Activated CD4-positive, alpha-beta T cell treated with anti-CD3 and anti-CD28 coated beads, Interleukin-2, amount 10 ng/mL, durations not matched to agents 7 days and 5 days (primary cell): ENCODE results near the gene AFF1. TPM values are rescaled to one million over a fixed set of nuclear protein-coding genes. Genes with fewer than 3 reads are reported as not detected.
"Not testable (repeated sequence)": the region's sequence is repeated elsewhere in the genome, so short reads cannot be mapped to it uniquely, and the experiment has no call there.

Experiments used
- CTCF ChIA-PET: fragments of 350-600 bp; sonication (Branson Sonifier 250); formaldehyde crosslinking; loops from one replicate; lab custom pipeline; 2021; ENCODE audit warnings: antibody characterized with exemption; lab: Charles Lee
- POLR2A ChIA-PET: fragments of 350-600 bp; sonication (Branson Sonifier 250); formaldehyde crosslinking; loops from one replicate; lab custom pipeline; 2021; ENCODE audit warnings: antibody characterized with exemption; lab: Charles Lee
- DNase-seq: peaks from one replicate; pipeline ENCODE4 v3.0.0-alpha.2; 2020
- H3K27ac Mint-ChIP-seq: one replicate; pipeline ENCODE4 v1.8.0; 2021; ENCODE audit warnings: mild to moderate bottlenecking, moderate library complexity, mixed read lengths
- H3K27me3 Mint-ChIP-seq: one replicate; pipeline ENCODE4 v1.8.0; 2021; ENCODE audit warnings: mixed read lengths
- H3K36me3 Mint-ChIP-seq: one replicate; pipeline ENCODE4 v1.8.0; 2021; ENCODE audit warnings: low read depth, mixed read lengths
- H3K4me1 Mint-ChIP-seq: one replicate; pipeline ENCODE4 v1.8.0; 2021; ENCODE audit warnings: mixed read lengths
- H3K4me3 Mint-ChIP-seq: one replicate; pipeline ENCODE4 v1.8.0; 2021; ENCODE audit warnings: mild to moderate bottlenecking, moderate library complexity, mixed read lengths
- H3K9me3 Mint-ChIP-seq: one replicate; pipeline ENCODE4 v1.8.0; 2021; ENCODE audit warnings: mixed read lengths
- total RNA-seq, 2 experiments: library from RNA; stranded (reverse); gene quantifications; one replicate each; pipeline ENCODE4 v1.2.3, GENCODE V29; 2021

The AFF1 gene
- total RNA-seq, 2 experiments from 2014 or later, result 71.4 to 74.5 TPM

- Mint-ChIP-seq H3K27me3 (no peaks in the 10 kb centered on the region), H3K36me3 (peaks cover 19% of the 10 kb centered on the region), H3K4me1 (peaks cover 22% of the 10 kb centered on the region), H3K4me3 (no peak overlapping the region), H3K9me3 (peaks cover 3% of the 10 kb centered on the region), H3K27ac (no peak overlapping the region)
- POLR2A ChIA-PET, result interaction anchor here (1.0 kb wide), 1 partner anchor 74 kb away, joined by 3 read pairs; no protein-coding TSS in a partner anchor
- CTCF ChIA-PET, result interaction anchor here (2.0 kb wide), 1 partner anchor 13 kb away, joined by 5 read pairs; no protein-coding TSS in a partner anchor
- DNase-seq, result no peak
These were observed 145.7 kb downstream of the AFF1 start for GRCh38 chr4:87080462-87080861.

DNA sequence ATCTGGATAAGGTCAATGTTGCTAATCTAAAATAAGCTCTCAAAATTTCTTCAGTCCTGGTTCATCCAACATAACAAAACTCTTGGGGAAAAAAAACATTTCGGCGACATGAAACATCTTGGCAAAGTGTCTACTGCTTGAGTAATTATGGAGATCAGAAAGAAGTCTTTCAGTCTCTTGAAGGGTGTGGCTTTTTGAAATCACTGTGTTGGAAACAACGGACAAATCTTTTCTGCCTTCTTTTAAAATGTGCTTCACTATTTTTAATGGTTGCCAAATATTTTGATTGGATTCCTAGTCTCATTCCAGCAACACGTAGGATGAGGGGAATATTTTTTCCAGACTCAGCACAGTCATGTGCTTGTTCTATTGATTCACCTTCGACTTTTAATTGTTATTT is 147.0 kb downstream of the AFF1 start:
- no peaks in the 10 kb centered on the region for H3K27me3 Mint-ChIP-seq
- CTCF ChIA-PET, result no interaction called here
- no peak for DNase-seq

GRCh38 chr4:87085732-87086131 is 150.9 kb downstream of the AFF1 start:
- POLR2A ChIA-PET, CTCF ChIA-PET: not testable (repeated sequence)

More for the DNA sequence above, 147.0 kb downstream of the AFF1 start:
- Mint-ChIP-seq H3K4me3 (no peak overlapping the region), H3K36me3 (peaks cover 22% of the 10 kb centered on the region), H3K9me3 (peaks cover 3% of the 10 kb centered on the region), H3K27ac (no peak overlapping the region), H3K4me1 (peaks cover 17% of the 10 kb centered on the region)
- POLR2A ChIA-PET, result no interaction called here

DNA sequence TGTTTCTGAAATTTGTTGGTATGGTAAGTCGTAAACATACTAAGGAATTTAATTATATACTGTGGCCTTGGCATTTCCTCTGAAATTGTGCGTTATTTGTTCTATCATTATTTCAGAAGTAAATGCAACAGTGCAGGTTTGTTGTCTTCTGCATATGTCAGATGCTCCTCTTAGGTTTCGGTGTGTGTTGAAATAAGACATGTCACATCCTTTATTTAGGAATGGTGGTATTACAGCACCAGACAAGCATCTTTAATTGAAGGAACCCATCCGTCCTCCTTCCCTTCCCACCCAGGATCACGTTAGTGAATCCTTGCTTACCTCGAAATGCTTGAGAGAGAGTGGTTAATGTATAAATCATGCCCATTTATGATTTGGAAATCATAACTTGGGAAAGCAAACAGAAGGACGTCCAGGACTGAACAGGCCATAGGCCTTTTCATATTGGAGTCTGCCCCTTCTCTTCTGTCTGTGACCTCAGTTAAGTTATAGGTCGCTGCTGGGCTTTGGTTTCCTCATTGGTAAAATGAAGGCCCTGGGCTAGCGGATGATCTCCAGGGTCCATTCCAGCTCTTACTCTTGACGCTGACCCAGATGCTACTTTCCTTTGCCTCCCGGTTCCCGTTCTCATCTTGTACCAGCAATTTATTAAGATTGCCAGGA is 151.5 kb downstream of the AFF1 start:
- Mint-ChIP-seq H3K9me3 (no peaks in the 10 kb centered on the region), H3K27ac (no peak overlapping the region), H3K4me3 (no peak overlapping the region), H3K36me3 (peaks cover 19% of the 10 kb centered on the region), H3K27me3 (no peaks in the 10 kb centered on the region), H3K4me1 (peaks cover 21% of the 10 kb centered on the region)
- ChIA-PET POLR2A (no interaction called here), CTCF (no interaction called here)
- DNase-seq, result no peak

More at GRCh38 chr4:87085732-87086131, 150.9 kb downstream of the AFF1 start:
- H3K4me3 Mint-ChIP-seq, H3K27me3 Mint-ChIP-seq, H3K27ac Mint-ChIP-seq, DNase-seq, H3K9me3 Mint-ChIP-seq: not testable (repeated sequence)
- peaks cover 21% of the 10 kb centered on the region for H3K36me3 Mint-ChIP-seq
- peaks cover 21% of the 10 kb centered on the region for H3K4me1 Mint-ChIP-seq

DNA sequence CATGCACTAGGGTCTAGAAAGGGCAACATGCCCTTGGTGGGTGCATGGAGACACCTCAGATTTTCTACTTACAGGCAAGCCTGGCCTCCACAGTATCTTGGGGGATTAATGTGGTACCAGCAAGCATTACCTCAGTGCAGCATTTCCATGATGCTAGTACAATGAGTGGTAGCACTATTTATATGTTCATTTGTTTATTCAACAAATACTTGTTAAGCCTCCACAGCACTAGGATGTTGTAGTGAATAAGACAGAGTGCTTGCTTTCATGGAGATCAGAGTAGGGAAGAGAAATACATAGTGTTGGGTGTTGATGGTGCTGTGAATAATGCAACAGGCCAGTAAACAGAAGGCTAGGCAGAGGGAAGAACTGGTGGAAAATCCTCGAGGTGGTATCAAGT is 152.2 kb downstream of the AFF1 start:
- Mint-ChIP-seq H3K36me3 (peaks cover 19% of the 10 kb centered on the region), H3K9me3 (no peaks in the 10 kb centered on the region), H3K4me3 (no peak overlapping the region), H3K4me1 (peaks cover 22% of the 10 kb centered on the region), H3K27me3 (no peaks in the 10 kb centered on the region), H3K27ac (peak overlapping the region; percentile 15)
- POLR2A ChIA-PET, result no interaction called here
- no peak for DNase-seq
- CTCF ChIA-PET, result no interaction called here

GRCh38 chr4:87087420-87087819 is 152.6 kb downstream of the AFF1 start:
- H3K27ac Mint-ChIP-seq, result peak overlapping the region; percentile 15
- CTCF ChIA-PET, result interaction anchor here (7.2 kb wide), 1 partner anchor 165 kb away, joined by 41 read pairs; no protein-coding TSS in a partner anchor
- H3K27me3 Mint-ChIP-seq, result no peaks in the 10 kb centered on the region
- no peak overlapping the region for H3K4me3 Mint-ChIP-seq
- H3K9me3 Mint-ChIP-seq, result no peaks in the 10 kb centered on the region
- H3K4me1 Mint-ChIP-seq, result peaks cover 23% of the 10 kb centered on the region
- peaks cover 22% of the 10 kb centered on the region for H3K36me3 Mint-ChIP-seq
- DNase-seq, result no peak
- POLR2A ChIA-PET, result no interaction called here

- CTCF ChIA-PET, result interaction anchor here (7.2 kb wide), 1 partner anchor 165 kb away, joined by 41 read pairs; no protein-coding TSS in a partner anchor
These were observed 153.4 kb downstream of the AFF1 start for GRCh38 chr4:87088186-87088585.

DNA sequence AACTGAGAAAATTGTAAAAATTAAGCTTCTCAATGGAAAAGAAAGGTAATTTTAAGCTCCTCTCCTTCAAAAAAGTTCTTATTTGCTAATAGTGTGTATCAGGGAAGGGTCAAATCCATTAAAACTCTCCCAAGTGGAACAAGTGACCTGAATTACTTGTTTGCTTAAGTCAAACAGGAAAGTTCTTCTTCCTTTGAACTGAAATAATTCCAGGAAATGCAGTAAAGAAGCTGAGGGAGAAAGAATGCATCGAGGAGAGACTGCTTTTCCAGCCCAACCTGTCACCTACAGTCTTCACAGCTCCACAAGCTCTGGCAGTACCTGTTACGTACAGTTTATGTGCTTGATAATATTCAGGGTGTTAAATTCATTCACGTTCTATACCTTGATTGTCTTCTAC is 154.6 kb downstream of the AFF1 start:
- ChIA-PET CTCF (interaction anchor here (0.7 to 7.2 kb wide), 3 partner anchors 8 to 1015 kb away, joined by 3 to 41 read pairs (median 5); no protein-coding TSS in a partner anchor), POLR2A (no interaction called here)
- Mint-ChIP-seq H3K4me3 (no peak overlapping the region), H3K27me3 (no peaks in the 10 kb centered on the region), H3K4me1 (peaks cover 33% of the 10 kb centered on the region), H3K27ac (no peak overlapping the region), H3K9me3 (no peaks in the 10 kb centered on the region), H3K36me3 (peaks cover 23% of the 10 kb centered on the region)
- no peak for DNase-seq

More at GRCh38 chr4:87088186-87088585, 153.4 kb downstream of the AFF1 start:
- POLR2A ChIA-PET, result no interaction called here
- Mint-ChIP-seq H3K36me3 (peaks cover 23% of the 10 kb centered on the region), H3K27ac (no peak overlapping the region), H3K4me3 (no peak overlapping the region), H3K9me3 (no peaks in the 10 kb centered on the region), H3K4me1 (peaks cover 30% of the 10 kb centered on the region), H3K27me3 (no peaks in the 10 kb centered on the region)
- no peak for DNase-seq

DNA sequence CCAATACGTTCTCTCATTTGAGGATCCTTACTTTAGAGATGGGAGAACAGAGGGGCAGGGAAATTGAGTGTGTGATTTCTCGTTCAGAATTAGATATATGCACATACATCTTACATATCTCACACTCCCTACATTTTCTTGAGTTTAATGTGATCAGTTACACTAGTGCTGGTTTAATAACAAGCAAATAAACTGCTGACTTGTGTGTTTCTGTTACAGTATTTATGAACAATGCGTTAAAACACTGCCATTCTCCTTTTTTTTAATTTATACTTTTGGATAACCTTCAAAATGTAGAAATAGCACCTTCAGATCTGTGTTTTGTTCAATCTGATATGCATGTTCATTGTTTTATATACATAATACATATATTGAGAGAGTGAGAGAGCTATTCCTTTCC is 155.5 kb downstream of the AFF1 start:
- DNase-seq, result no peak
- no peaks in the 10 kb centered on the region for H3K9me3 Mint-ChIP-seq
- POLR2A ChIA-PET, result no interaction called here
- CTCF ChIA-PET, result interaction anchor here (0.7 to 7.2 kb wide), 3 partner anchors 9 to 168 kb away, joined by 3 to 41 read pairs (median 3); no protein-coding TSS in a partner anchor
- no peaks in the 10 kb centered on the region for H3K27me3 Mint-ChIP-seq
- no peak overlapping the region for H3K27ac Mint-ChIP-seq
- H3K4me3 Mint-ChIP-seq, result no peak overlapping the region
- H3K4me1 Mint-ChIP-seq, result peaks cover 28% of the 10 kb centered on the region
- peaks cover 24% of the 10 kb centered on the region for H3K36me3 Mint-ChIP-seq

DNA sequence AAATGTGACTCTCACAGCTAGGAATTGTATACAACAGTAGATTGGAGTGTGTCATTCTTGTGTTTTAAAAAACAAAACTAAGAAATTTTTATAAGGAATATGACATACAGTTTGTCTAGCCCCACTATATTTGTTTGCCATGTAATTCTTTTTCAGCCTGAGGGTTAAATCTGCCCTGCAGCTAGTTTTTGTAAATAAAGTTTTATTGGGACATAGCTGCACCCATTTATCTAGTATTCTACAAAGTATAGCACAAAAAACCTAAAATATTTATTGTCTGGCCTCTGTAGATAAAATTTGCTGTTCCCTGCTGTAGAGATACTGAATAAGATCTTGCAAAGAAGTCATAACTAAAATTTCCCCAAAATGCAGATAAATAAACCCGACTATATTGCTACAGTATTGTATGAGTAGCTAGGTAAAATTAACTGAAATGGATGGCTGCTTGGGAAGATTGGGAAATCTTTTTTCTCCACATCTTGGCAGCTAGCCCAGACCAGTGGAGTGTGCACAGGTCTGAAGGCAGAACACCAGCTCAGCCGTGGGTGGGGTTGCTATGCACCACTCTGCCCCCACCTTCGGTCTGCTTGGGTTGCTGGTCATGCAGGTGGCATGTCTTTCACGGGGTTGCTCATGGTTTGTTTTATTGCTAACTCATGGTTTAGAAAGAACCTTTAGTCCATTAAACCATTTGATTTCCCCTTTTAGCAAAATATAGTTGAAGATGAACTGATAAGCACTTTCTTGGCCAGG is 157.8 kb downstream of the AFF1 start:
- Mint-ChIP-seq H3K9me3 (no peaks in the 10 kb centered on the region), H3K4me3 (no peak overlapping the region), H3K36me3 (peaks cover 25% of the 10 kb centered on the region), H3K27me3 (no peaks in the 10 kb centered on the region), H3K27ac (peak overlapping the region; percentile 16), H3K4me1 (peaks cover 30% of the 10 kb centered on the region)
- ChIA-PET POLR2A (no interaction called here), CTCF (interaction anchor here (1.4 to 7.2 kb wide), 5 partner anchors 10 to 170 kb away, joined by 3 to 41 read pairs (median 5); partner anchors contain the start of gene AFF1)
- DNase-seq, result no peak

GRCh38 chr4:87093443-87094123 is 158.8 kb downstream of the AFF1 start:
- no peak overlapping the region for H3K27ac Mint-ChIP-seq
- CTCF ChIA-PET, result interaction anchor here (1.0 to 7.2 kb wide), 7 partner anchors 9 to 171 kb away, joined by 3 to 41 read pairs (median 5); partner anchors contain the start of gene AFF1
- H3K27me3 Mint-ChIP-seq, result no peaks in the 10 kb centered on the region
- peaks cover 26% of the 10 kb centered on the region for H3K36me3 Mint-ChIP-seq
- H3K4me1 Mint-ChIP-seq, result peaks cover 25% of the 10 kb centered on the region
- DNase-seq, result peak; percentile 61
- no peak overlapping the region for H3K4me3 Mint-ChIP-seq
- H3K9me3 Mint-ChIP-seq, result no peaks in the 10 kb centered on the region
- POLR2A ChIA-PET, result interaction anchor here (1.0 kb wide), 1 partner anchor 171 kb away, joined by 3 read pairs; no protein-coding TSS in a partner anchor

DNA sequence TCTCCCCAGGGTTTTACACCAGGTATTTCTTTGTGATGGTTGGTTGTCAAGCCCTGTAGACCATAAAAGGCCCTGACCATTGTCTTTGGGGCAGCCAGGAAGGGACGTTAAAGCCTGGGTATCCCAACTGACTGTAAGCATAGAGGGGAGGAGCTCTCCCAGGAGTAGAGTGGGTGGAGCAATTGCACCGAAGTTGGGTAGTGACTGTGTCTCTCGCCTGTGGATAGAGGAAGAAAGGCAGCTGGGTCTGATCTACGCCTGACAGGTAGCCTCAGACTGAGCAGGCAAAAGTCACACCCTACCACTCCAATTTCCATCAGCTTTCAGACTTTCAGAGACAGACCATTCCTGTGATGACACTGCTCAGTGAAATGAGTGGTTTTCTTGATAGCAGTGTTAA is 162.3 kb downstream of the AFF1 start:
- Mint-ChIP-seq H3K4me3 (no peak overlapping the region), H3K27me3 (no peaks in the 10 kb centered on the region), H3K27ac (no peak overlapping the region), H3K4me1 (peaks cover 25% of the 10 kb centered on the region), H3K36me3 (peaks cover 29% of the 10 kb centered on the region), H3K9me3 (no peaks in the 10 kb centered on the region)
- ChIA-PET CTCF (interaction anchor here (0.5 to 2.4 kb wide), 3 partner anchors 8 to 175 kb away, joined by 3 to 17 read pairs (median 5); no protein-coding TSS in a partner anchor), POLR2A (no interaction called here)
- no peak for DNase-seq
